ENCODE results near the gene TSHZ2.
"Not testable (repeated sequence)": the region's sequence is repeated elsewhere in the genome, so short reads cannot be mapped to it uniquely, and the experiment has no call there.

Gene TSHZ2

DNA sequence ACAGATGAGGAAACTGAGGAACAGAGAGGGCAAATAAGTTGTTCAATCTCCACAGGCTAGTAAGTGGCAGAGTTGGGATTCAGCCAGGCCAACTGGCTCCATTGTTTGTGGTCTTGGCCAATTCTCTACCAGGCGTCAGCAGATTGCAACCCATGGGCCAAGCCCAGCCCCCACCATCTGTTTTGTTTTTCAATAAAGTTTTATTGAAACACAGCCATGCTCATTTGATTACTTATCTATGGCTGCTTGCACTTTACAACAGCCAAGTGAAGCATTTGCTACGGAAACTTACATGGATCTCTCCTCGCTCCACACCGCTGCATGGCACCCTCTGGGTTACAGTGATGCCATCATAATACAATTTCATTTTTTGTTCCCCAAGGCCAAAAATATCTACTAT lies 530.7 kb downstream of the TSHZ2 start:
- DNase-seq (ENCODE audit: low read depth, low spot score) = no peak

DNA sequence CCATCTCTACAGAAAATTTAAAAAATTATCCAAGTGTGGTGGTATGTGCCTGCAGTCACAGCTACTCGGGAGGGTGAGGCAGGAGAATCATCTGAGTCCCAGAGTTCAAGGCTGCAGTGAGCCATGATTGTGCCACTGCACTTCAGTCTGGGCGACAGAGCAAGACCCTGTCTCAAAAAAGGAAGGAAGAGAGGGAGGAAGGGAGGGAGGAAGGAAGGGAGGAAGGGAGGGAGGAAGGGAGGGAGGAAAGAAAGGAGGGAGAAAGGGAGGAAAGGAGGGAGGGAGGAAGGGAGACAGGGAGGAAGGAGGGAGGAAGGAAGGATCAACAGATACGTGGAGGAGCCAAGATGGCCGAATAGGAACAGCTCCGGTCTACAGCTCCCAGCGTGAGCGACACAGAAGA lies 531.4 kb downstream of the TSHZ2 start:
- DNase-seq (ENCODE audit: low read depth, low spot score) = no peak

DNA sequence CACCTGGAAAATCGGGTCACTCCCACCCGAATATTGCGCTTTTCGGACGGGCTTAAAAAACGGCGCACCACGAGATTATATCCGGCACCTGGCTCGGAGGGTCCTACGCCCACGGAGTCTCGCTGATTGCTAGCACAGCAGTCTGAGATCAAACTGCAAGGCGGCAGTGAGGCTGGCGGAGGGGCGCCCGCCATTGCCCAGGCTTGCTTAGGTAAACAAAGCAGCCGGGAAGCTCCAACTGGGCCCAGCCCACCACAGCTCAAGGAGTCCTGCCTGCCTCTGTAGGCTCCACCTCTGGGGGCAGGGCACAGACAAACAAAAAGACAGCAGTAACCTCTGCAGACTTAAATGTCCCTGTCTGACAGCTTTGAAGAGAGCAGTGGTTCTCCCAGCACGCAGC lies 531.9 kb downstream of the TSHZ2 start:
- DNase-seq (ENCODE audit: low read depth, low spot score) = not testable (repeated sequence)

DNA sequence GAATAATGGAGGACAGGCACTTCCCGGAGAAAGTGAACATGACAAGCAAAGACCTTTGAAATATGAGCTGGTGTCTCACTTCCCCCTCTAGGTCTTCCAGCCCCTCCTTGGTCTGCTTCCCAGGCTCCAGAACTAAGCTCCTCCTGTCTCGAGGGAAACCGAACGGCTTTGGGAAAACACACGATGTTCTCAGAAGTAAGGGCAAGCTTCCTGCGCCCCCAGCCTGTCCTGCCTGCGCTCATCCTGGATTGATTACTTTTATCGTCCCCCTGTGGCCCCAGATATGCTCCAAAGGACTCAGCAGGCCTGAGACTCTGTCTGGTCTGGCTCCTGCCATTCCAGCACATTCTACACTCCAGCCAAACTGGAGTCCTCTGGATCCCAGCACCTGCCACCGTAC lies 538.1 kb downstream of the TSHZ2 start:
- DNase-seq (ENCODE audit: low read depth, low spot score) = no peak

DNA sequence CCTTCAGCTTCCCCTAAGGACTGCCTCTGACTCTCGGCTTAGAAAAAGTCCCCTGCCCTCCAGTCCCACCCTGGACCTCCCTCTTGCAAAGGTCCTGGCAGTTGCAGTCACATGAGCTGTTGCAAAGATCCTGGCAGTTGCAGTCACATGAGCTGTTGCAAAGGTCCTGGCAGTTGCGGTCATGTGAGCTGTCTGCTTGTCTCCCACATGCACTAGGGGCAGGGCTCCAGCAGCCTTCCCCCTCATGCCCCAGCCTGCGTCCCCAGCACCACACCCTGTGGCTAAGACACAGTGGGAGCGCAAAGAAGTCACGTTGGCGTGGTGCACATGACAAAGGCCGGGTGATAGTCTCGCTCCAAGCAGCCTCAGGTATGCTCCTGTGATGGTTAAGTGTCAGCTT lies 538.5 kb downstream of the TSHZ2 start:
- no peak for DNase-seq (ENCODE audit: low read depth, low spot score)

DNA sequence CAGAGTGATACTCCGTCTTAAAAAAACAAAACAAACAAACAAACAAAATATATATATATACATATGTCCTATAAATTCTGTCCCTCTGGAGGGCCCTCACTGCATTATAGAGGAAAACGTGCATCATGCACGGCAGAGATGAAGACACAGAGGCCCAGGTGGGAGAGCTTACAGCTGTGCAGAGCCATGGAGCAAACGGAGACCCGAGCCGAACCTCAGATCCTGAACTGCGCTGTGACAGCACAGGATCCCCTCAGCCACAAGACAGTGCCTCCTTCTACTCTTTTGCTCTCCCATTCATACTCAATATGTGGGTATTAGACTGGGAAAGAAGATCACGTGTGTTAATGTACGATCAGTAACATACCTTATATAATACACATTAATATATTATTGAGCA lies 539.9 kb downstream of the TSHZ2 start:
- DNase-seq (ENCODE audit: low read depth, low spot score) = no peak

DNA sequence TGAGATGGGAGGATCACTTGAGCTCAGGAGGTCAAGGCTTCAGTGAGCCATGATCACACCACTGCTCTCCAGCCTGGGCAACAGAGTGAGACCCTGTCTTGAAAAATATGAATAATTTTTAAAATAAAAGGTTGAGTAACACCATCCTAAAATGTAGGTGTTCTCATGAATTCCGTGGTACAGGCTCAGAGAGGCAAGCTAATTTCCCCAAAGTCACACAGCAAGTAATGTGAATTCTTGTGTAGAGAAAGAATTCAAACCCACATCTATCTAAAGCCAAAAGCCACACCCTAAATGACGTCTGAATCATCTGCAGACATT lies 541.0 kb downstream of the TSHZ2 start:
- DNase-seq (ENCODE audit: low read depth, low spot score) = no peak

DNA sequence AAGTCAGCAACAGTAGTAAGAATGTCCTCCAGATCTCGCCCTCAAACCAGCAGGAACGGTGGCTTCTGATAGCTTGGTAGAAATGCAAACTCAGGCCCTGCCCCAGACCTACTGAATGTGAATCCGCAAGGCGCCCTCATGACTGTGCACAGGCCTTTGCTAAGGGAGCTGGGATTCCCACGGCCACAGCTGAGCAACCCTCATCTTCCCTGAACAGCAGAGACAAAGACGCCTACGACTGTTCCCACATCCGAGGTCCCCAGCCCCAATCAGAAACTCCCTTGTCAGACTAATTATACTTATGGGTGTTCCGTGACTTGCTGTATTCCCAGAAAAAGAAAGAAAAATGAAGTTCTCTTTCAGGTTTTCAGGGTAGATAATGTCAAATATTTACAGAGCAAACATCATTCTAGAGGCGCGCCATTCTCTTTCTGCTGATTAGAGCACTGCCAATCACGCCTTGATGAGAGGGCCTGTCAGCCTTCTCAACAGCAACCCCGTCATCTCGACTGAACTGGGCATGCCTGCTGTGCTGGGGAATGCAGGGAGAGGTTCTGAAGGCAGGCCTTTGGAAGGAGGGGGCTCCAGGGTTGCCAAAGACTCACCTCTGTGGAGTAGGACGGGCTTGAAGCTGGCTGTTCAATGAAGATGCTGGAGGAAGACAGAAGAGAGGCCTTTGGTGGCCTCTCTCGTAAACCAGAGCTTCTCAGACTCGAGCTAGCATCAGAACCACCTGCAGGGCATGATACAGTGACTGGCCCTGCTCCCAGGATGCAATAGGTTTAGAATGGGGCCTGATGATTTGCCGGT lies 541.5 kb downstream of the TSHZ2 start:
- DNase-seq (ENCODE audit: low read depth, low spot score) = no peak

DNA sequence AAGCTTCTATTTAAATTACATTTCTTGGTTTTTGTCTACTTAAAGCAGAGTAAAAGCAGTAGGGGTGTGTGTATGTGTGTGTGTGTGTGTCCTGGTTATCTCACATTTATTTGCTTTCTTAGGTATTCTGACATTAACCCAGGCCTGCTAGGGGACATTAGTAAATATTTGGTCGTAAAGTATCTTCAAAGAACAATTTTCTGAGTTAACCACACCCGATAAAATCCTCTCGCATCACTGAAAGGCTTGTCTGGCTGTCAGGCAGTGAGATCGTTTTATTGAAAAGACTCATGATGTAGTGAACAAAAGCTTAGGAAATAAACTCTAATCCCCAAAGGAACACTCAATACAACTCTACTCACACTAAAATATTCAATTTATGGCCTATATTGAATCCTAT lies 543.6 kb downstream of the TSHZ2 start:
- no peak for DNase-seq (ENCODE audit: low read depth, low spot score)

DNA sequence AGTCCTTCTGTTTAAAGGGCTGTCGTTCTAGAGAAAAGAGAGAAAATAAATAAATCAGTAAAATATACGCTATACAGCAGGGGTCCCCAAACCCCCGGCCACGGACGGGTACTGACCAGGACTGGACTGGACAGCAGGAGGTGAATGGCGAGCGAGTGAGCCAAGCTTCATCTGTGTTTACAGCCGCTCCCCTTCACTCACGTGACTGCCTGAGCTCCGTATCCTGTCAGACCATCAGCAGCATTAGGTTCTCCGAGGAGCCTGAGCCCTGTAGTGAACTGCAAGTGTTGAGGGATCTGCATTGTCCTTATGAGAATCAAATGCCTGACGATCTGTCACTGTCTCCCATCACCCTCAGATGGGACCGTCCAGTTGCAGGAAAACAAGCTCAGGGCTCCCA lies 545.0 kb downstream of the TSHZ2 start:
- DNase-seq (ENCODE audit: low read depth, low spot score) = no peak

DNA sequence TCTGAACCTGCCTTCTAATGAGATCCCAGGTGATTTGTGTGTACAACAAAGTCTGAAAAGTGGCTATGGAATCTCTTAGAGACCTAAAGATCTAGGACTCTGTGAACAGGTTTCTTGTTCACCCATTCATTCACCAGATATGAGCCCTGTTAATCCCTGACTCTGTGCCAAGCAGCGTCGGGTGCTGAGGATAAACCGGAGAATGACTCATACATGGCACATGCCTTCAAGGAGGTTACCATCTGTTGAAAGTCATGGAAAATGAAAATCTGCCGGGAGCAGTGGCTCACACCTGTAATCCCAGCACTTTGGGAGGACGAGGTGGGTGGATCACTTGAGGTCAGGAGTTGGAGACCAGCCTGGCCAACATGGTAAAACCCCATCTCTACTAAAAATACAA lies 549.3 kb downstream of the TSHZ2 start:
- DNase-seq (ENCODE audit: low read depth, low spot score) = peak; percentile 7

DNA sequence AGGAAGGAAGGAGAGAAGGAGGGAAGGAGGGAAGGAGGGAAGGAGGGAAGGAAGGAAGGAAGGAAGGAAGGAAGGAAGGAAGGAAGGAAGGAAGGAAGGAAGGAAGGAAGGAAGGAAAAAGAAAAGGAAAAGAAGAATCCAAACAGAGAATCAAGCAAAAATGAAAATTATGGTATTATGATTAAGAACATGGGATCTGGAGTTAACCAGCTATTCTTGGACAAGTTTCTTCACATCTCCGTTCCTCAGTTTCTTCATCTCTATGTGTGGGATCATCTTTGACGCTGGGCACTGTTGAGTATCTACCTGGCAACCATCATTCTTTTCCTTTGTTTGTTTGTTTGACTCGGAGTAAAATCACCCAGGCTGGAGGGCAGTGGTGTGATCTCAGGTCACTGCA lies 549.9 kb downstream of the TSHZ2 start:
- DNase-seq (ENCODE audit: low read depth, low spot score) = no peak

DNA sequence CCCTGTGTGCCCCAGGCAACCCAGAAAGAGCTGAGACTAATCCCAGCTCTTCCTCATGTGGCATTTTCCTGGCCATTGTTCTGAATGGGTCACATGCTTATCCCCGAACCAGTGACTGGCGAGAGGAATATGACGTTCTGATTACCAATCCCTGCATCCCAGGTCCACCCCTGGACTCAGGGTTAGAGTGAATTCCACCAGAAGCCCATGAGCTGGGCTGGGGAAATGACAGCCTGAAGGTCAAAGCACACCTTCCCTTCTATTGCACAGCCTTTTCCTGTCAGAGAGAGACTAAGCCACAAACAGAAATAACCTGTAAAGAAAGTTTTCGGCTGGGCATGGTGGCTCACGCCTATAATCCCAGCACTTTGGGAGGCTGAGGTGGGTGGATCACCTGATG lies 550.5 kb downstream of the TSHZ2 start:
- DNase-seq (ENCODE audit: low read depth, low spot score) = no peak

DNA sequence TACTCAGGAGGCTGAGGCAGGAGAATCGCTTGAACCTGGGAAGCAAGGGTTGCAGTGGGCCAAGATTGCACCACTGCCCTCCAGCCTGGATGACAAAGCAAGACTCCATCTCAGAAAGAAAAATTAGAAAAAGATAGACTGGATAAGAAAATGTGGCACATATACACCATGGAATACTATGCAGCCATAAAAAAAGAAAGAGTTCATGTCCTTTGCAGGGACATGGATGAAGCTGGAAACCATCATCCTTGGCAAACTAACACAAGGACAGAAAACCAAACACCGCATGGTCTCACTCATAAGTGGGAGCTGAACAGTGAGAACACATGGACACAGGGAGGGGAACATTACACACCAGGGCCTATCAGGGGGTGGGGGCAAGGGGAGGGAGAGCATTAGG lies 551.5 kb downstream of the TSHZ2 start:
- DNase-seq (ENCODE audit: low read depth, low spot score) = not testable (repeated sequence)

DNA sequence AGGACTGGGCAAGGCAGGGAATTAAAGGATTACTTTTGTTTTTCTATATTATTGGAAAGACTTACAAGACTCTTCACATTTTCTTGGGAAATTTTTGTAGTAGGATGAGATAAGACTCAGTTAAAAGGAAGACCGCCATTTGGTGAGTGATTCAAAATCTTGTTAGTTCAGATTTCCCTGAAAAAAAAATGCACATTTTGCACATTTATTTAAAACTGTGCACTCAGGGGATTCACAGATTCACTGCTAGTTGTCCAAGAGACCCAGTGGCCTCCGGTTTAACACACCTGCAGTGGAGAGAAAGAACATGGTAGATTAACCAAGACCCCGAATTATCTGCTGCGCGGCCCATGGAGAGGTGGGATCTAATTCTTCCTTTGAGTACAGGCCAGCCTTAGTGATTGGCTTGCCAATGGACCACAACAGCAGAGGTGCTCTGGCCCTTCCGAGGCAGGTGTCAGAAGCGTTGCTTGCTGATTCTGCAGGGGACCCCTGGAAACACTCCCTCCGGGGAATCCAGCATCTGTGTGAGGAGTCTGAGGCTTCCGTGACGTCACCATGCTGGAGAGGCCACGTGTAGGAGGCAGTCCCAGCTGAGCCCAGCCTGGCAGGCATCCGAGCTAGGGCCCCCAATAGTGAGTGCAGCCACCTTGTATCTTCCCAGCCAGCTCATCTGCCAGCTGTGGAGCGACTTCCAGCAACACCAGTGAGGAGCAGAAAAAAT lies 552.6 kb downstream of the TSHZ2 start:
- no peak for DNase-seq (ENCODE audit: low read depth, low spot score)

DNA sequence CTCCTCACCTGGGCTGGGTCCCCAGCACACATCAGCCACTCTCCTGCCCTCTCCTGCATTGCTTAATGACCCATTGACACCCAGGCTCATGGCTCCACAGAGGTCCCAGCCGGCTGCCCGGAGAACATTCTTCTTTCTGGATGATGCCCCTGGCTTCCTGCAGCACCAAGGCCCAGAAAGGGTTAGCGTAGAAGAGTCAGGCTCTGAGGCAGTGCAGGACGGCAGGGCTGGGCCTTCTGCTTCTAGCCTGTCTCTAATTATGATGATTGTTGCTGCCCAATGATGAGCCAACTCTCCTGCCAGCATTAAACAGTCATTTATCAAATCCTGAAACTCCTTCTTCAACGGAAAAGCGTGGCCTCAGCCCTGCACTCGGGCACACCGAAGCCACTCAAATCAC lies 555.0 kb downstream of the TSHZ2 start:
- no peak for DNase-seq (ENCODE audit: low read depth, low spot score)

DNA sequence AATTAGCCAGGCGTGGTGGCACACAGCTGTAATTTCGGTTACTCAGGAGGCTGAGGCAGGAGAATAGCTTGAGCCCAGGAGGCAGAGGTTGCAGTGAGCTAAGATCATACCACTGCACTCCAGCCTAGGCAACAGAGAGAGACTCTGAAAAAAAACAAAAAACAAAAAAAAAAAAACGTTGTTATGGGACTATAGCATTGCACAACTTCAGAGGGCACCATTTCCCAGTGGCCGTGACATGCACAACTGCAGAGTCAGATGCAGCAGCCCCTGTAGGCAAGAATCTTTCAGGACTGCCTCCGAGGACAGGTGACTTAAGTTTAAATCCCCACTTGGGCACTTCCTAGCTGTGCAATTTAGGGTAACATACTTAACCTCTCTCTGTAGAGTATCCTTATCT lies 557.5 kb downstream of the TSHZ2 start:
- no peak for DNase-seq (ENCODE audit: low read depth, low spot score)

DNA sequence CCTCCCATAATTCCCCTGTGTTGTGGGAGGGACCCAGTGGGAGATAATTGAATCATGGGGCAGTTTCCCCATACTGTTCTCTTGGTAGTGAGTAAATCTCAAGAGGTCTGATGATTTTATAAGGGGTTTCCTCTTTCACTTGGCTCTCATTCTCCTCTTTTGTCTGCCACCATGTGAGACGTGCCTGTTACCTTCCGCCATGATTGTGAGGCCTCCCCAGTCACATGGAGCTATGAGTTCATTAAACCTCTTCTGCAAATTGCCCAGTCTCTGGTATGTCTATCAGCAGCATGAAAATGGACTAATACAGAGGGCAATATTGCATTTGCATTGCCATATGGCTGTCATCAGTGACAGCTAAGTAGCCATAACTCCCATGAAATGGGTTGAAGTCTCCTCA lies 558.3 kb downstream of the TSHZ2 start:
- no peak for DNase-seq (ENCODE audit: low read depth, low spot score)

DNA sequence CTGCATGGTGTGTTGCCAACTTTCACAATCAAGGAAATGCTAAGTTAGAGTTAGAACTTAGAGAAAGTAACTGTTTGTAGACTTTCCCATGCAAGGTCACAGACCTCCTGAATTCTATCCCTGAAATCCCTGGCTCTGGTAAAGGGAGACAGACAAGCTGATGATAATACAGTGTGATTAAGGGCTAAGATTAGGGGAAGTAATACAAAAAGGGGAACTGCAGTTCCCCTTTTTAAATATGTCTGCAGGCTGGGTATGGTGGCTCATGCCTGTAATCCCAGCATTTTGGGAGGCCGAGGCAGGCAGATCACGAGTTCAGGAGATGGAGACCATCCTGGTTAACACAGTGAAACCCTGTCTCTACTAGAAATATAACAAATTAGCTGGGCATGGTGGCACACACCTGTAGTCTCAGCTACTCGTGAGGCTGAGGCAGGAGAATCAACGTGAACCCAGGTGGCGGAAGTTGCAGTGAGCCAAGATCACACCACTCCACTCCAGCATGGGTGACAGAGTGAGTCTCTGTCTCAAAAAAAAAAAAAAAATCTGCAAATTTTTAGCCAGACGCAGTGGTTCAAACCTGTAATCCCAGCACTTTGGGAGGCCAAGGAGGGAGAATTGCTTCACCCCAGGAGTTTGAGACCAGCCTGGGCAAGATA lies 560.6 kb downstream of the TSHZ2 start:
- DNase-seq (ENCODE audit: low read depth, low spot score) = not testable (repeated sequence)

DNA sequence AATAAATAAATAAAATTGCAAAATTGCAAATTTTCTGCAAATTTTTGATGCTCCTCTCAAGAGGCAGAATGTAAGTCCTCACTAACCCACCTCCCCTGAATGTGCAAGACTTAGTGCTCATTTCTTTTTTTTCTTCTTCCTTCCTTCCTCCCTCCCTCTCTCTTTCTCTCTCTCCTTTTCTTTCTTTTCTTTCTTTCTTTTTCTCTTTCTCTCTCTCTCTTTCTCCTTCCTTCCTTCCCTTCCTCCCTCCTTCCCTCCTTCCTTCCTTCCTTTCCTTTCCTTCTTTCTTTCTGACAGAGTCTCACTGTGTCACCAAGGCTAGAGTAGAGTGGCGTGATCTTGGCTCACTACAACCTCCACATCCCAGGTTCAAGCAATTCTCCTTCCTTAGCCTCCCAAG lies 561.3 kb downstream of the TSHZ2 start:
- DNase-seq (ENCODE audit: low read depth, low spot score) = no peak

DNA sequence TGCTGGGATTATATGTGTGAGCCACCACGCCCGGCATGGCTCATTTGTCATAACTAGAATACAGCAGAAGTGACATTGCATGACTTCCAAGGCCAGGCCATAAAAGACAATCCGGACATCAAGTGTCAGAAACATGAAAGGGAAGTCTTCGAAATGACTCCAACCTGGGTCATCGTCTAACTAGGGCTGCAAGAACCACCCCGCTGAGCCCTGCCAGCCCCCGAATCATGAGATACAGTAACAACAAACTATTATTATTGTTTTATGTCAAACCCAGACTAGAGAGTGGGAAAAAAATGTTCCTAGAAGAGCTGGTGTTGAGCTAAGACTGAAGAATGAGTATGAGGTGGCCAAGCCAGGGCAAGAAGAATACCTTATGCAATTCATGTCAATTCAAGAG lies 561.9 kb downstream of the TSHZ2 start:
- DNase-seq (ENCODE audit: low read depth, low spot score) = no peak

DNA sequence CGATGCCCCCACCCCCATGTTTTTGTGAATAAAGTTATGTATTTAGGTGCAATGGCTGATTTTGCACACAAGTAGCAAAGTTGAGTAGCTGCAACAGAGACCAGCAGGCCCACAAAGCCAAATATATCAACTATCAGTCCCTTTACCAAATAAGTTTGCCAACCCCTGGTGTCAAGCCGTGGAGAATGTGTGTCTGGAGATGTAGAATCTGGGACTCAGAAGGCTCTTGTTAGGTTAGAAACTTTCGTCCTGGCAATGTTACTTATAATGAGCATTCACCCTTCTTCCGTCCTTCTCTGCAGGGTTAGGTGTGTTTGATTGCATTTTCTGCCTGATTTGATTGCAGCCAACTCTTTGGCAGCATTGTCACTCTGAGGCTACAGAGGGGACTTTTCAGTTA lies 563.7 kb downstream of the TSHZ2 start:
- DNase-seq (ENCODE audit: low read depth, low spot score) = no peak

DNA sequence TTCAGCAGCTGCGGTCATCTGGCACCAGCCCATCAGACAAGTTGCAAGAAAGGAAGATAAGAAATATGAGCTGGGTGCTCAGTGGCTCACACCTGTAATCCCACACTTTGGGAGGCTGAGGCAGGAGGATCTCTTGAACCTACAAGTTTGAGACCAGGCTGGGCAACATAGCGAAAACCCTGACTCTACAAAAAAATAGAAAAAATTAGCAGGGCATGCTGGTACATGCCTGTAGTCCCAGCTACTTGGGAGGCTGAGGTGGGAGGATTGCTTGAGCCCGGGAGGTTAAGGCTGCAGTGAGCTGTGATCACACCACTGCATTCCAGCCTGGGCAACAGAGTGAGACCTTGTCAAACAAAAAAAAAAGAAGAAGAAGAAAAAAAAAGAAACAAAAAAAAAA lies 564.2 kb downstream of the TSHZ2 start:
- not testable (repeated sequence) for DNase-seq (ENCODE audit: low read depth, low spot score)

Measured in astrocyte of the hippocampus (primary cell).